HepG2 (cell line): ENCODE measurements around the gene ZDHHC7. TPM values are rescaled to one million over a fixed set of nuclear protein-coding genes. Genes with fewer than 3 reads are reported as not detected.

Experiments
- BATF2 ChIP-seq: sonication (generic); formaldehyde crosslinking; IDR thresholded peaks from 2 replicates; pipeline ENCODE4 v1.8.0; 2022; ENCODE audit warnings: mild to moderate bottlenecking, missing genetic modification reagents, moderate library complexity
- KAT2B ChIP-seq: fragments of 150-350 bp; IDR thresholded peaks from 2 replicates; pipeline ENCODE4 v1.6.1; 2014; ENCODE audit warnings: low read depth, low read length, borderline replicate concordance
- SOX5 ChIP-seq: IDR thresholded peaks from 2 replicates; pipeline ENCODE4 v1.6.1; 2016; ENCODE audit warnings: borderline replicate concordance
- TCF7 ChIP-seq: sonication (generic); IDR thresholded peaks from 2 replicates; pipeline ENCODE4 v1.6.1; 2016; ENCODE audit warnings: antibody characterized with exemption, low read depth
- THAP9 ChIP-seq: sonication (generic); formaldehyde crosslinking; IDR thresholded peaks from 2 replicates; pipeline ENCODE4; 2020; ENCODE audit warnings: missing genetic modification reagents, mild to moderate bottlenecking, borderline replicate concordance
- YY1 ChIP-seq: IDR thresholded peaks from 2 replicates; pipeline ENCODE4 v1.6.1; 2011; ENCODE audit warnings: low read length, low read depth, moderate library complexity, mild to moderate bottlenecking; ENCODE audit not compliant: insufficient read depth, insufficient replicate concordance
- ZBTB10 ChIP-seq: sonication (generic); formaldehyde crosslinking; IDR thresholded peaks from 2 replicates; pipeline ENCODE4 v1.4.0; 2020; ENCODE audit warnings: missing genetic modification reagents, borderline replicate concordance
- ZFY ChIP-seq: sonication (generic); formaldehyde crosslinking; IDR thresholded peaks from 2 replicates; pipeline ENCODE4 v1.4.0; 2020; ENCODE audit warnings: missing genetic modification reagents
- ZNF335 ChIP-seq: sonication (generic); formaldehyde crosslinking; IDR thresholded peaks from 2 replicates; pipeline ENCODE4 v1.4.0; 2020; ENCODE audit warnings: missing genetic modification reagents
- ZNF44 ChIP-seq: sonication (generic); formaldehyde crosslinking; IDR thresholded peaks from 2 replicates; pipeline ENCODE4 v1.5.1; 2020; ENCODE audit warnings: mild to moderate bottlenecking, missing genetic modification reagents
- ZNF550 ChIP-seq: sonication (generic); formaldehyde crosslinking; IDR thresholded peaks from 2 replicates; pipeline ENCODE4 v1.4.0; 2020; ENCODE audit warnings: mild to moderate bottlenecking, missing genetic modification reagents, borderline replicate concordance
- ZNF562 ChIP-seq: sonication (generic); formaldehyde crosslinking; IDR thresholded peaks from 2 replicates; pipeline ENCODE4 v1.8.0; 2022; ENCODE audit warnings: missing genetic modification reagents, borderline replicate concordance
- ZNF589 ChIP-seq: sonication (generic); formaldehyde crosslinking; conservative IDR thresholded peaks from 2 replicates; pipeline ENCODE4 v1.8.0; 2022; ENCODE audit warnings: mild to moderate bottlenecking, moderate library complexity, missing genetic modification reagents
- ZSCAN31 ChIP-seq: sonication (generic); formaldehyde crosslinking; IDR thresholded peaks from 2 replicates; pipeline ENCODE4 v1.5.0; 2020; ENCODE audit warnings: low read depth, mild to moderate bottlenecking, missing genetic modification reagents
- polyA plus RNA-seq, 8 experiments: library from polyadenylated mRNA; depleted of rRNA in 3 of 8; stranded (reverse) in 7 of 8; unstranded in 1 of 8; fragments of >200 nt; fragmentation: Illumina TruSeq in 4 of 8; extraction: Trizol in 4 of 8; gene quantifications; 2 replicates each; pipeline versions ENCODE4 v1.2.1 to v1.2.3, GENCODE V29; 2011 to 2016; ENCODE audit warnings: low read depth in 4 of 8, missing spikeins in 1 of 8, mixed read lengths in 1 of 8; ENCODE audit not compliant: insufficient read depth in 1 of 8
- total RNA-seq, 5 experiments: library from RNA; depleted of rRNA; stranded (reverse); fragments of >200 nt; fragmentation: Illumina TruSeq; extraction: Trizol; gene quantifications; 2 replicates each; pipeline ENCODE4 v1.2.3, GENCODE V29; 2016; ENCODE audit warnings: low read depth in 1 of 5
- TF ChIP-seq, protein P1 (sequence below): sonication (generic); formaldehyde crosslinking; IDR thresholded peaks from 2 replicates; pipeline ENCODE4 v1.9.0; 2021; ENCODE audit warnings: missing genetic modification reagents, mild to moderate bottlenecking, borderline replicate concordance
- TF ChIP-seq, protein P2 (sequence below): sonication (generic); formaldehyde crosslinking; IDR thresholded peaks from 2 replicates; pipeline ENCODE4 v1.5.1; 2020; ENCODE audit warnings: mild to moderate bottlenecking, missing genetic modification reagents, borderline replicate concordance

ZDHHC7 gene
- total and polyA plus RNA-seq, 2 of the 13 experiments (the other 11 are each of a cell fraction or from before 2014, with no cell fraction given) = 46.8 to 67.6 TPM

DNA sequence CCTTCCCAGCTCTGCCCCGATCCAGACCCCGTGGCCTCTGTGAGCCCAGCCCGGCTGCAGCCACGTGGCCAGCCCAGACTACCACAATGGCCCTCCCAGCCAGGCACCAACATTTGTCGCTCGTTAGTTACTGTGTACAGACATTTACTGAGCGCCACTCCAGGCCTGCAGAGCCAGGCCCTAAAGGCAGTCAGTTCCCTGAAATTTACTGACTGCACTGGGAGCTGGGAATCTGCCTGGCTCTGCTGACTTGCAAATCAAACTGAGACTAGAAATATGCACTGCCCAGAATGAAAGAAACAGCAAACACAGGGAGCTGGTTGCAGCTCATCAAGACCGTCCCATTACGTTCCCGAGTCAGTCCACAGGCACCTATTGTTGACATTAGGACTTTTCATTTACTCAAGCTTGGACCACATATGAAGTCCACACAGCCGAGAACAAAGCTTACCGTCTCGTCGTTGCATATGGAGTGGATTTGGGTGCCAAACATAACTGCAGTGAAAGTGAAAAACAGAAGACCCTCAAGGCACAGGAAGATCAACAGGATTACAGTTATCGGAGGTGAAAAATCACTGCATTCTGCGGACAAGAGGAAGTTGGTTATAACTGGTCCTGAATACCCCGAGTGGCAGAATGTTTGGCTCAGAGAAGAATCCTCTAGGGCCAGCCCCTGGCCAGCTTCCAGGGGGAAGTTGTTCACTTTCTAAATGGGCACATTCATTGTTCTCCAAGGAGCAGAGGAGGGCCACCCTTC lies 34.5 kb downstream of the ZDHHC7 start (continued):
- peak; percentile 57; the same call in 1 of the 2 replicates for TF ChIP-seq ZNF44 (CRISPR knock-in tag)
- TF ChIP-seq BATF2 (CRISPR knock-in tag) = no peak
- TF ChIP-seq, protein P1, sequence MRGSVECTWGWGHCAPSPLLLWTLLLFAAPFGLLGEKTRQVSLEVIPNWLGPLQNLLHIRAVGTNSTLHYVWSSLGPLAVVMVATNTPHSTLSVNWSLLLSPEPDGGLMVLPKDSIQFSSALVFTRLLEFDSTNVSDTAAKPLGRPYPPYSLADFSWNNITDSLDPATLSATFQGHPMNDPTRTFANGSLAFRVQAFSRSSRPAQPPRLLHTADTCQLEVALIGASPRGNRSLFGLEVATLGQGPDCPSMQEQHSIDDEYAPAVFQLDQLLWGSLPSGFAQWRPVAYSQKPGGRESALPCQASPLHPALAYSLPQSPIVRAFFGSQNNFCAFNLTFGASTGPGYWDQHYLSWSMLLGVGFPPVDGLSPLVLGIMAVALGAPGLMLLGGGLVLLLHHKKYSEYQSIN (CRISPR knock-in tag) = no peak
- peak; percentile 83 for TF ChIP-seq TCF7
- TF ChIP-seq, protein P2, sequence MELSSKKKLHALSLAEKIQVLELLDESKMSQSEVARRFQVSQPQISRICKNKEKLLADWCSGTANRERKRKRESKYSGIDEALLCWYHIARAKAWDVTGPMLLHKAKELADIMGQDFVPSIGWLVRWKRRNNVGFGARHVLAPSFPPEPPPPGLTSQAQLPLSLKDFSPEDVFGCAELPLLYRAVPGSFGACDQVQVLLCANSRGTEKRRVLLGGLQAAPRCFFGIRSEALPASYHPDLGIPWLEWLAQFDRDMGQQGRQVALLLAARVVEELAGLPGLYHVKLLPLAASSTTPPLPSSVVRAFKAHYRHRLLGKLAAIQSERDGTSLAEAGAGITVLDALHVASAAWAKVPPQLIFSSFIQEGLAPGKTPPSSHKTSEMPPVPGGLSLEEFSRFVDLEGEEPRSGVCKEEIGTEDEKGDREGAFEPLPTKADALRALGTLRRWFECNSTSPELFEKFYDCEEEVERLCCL (CRISPR knock-in tag) = no peak
- no peak for TF ChIP-seq ZBTB10
- TF ChIP-seq ZSCAN31 = no peak
- peak; percentile 47 for TF ChIP-seq ZFY
- no peak for TF ChIP-seq KAT2B
- TF ChIP-seq ZNF589 (CRISPR knock-in tag) = 0 out of 2 replicates have a peak, but pooled peaks have one; percentile 63
- TF ChIP-seq YY1 = no peak
- peak; percentile 84; the same call in 1 of the 2 replicates for TF ChIP-seq SOX5
- TF ChIP-seq ZNF550 = no peak
- TF ChIP-seq ZNF562 (CRISPR knock-in tag) = no peak
- peak; percentile 59; the same call in 1 of the 2 replicates for TF ChIP-seq THAP9 (CRISPR knock-in tag)
- TF ChIP-seq ZNF335 (CRISPR knock-in tag) = peak; percentile 68
